ENCODE measurements around the gene SLC25A44.

Gene SLC25A44

DNA sequence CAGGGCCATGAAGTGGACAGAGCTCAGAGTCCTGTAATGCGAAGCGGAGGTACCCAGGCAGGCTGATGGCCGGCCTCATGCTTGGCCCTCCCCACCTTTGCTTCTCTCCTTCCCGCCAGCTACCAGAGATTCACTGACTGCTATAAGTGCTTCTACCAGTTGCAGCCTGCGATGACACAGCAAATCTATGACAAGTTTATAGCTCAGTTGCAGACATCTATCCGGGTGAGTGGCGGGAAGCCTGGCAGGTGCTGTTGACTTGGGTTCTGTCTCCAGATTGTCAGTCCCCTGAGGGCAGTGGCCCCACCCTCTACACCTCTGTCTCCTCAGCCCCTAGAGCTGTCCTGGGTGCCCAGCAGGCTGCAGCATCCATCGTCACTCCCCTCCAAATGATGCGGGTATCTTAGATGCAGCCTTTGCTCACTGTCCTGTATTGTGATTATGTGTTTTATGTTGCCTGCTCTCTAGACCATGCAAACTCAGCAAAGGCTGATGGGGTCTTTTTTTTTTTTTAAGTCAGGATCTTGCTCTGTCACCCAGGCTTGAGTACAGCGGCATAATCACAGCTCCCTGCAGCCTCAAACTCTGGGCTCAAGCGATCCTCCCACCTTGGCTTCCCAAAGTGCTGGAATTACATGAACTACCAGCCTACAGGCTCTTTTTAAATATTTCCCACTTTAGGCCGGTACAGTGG is 38.4 kb downstream of the SLC25A44 start:
- TF ChIP-seq, protein P1, sequence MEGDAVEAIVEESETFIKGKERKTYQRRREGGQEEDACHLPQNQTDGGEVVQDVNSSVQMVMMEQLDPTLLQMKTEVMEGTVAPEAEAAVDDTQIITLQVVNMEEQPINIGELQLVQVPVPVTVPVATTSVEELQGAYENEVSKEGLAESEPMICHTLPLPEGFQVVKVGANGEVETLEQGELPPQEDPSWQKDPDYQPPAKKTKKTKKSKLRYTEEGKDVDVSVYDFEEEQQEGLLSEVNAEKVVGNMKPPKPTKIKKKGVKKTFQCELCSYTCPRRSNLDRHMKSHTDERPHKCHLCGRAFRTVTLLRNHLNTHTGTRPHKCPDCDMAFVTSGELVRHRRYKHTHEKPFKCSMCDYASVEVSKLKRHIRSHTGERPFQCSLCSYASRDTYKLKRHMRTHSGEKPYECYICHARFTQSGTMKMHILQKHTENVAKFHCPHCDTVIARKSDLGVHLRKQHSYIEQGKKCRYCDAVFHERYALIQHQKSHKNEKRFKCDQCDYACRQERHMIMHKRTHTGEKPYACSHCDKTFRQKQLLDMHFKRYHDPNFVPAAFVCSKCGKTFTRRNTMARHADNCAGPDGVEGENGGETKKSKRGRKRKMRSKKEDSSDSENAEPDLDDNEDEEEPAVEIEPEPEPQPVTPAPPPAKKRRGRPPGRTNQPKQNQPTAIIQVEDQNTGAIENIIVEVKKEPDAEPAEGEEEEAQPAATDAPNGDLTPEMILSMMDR (IDR thresholded peaks at IDR 0.05; ENCODE audit: control extremely low read depth, extremely low read depth, low read depth, missing control alignments): no peak
- DNase-seq (ENCODE audit: extremely low spot score): no peak
- ChIA-PET POLR2A (no interaction called here), CTCF (interaction anchor here (1.3 to 3.3 kb wide), 6 partner anchors 9 to 136 kb away, joined by 3 to 9 read pairs (median 7); partner anchors contain the start of genes BGLAP and TMEM79)

DNA sequence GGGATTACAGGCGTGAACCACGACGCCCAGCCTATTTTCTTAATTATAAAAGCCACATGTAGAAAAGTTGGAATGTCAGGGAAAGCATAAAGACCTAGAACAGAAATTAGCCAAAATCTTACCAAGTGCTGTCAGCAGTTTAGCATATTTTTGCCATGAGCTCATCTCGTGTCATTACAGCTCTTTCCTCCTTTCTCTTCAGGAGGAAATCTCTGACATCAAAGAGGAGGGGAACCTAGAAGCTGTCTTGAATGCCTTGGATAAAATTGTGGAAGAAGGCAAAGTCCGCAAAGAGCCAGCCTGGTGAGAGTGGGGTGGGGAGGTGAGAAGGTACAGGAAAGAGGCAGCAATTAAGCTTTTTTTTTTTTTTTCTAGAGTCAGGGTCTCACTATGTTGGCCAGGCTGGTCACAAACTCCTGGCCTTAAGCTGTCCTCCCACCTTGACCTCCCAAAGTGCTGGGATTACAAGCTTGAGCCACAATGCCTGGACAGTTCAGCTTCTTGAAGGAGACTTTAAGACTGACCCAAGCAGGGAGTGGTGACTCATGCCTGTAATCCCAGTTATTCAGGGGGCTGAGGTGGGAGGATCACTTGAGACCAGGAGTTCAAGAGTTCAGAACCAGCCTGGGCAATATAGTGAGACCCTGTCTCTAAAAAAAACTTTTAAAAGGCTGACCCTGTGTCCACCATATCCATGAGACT is 39.7 kb downstream of the SLC25A44 start:
- TF ChIP-seq, protein P1 (IDR thresholded peaks at IDR 0.05; ENCODE audit: control extremely low read depth, extremely low read depth, low read depth, missing control alignments): no peak
- POLR2A ChIA-PET: interaction anchor here (0.6 kb wide), 3 partner anchors 9 to 47 kb away, joined by 3 to 5 read pairs (median 4); partner anchors contain the start of gene PMF1
- CTCF ChIA-PET: interaction anchor here (1.3 to 3.3 kb wide), 6 partner anchors 9 to 137 kb away, joined by 3 to 9 read pairs (median 7); partner anchors contain the start of genes BGLAP and TMEM79
- no peak for DNase-seq (ENCODE audit: extremely low spot score)

DNA sequence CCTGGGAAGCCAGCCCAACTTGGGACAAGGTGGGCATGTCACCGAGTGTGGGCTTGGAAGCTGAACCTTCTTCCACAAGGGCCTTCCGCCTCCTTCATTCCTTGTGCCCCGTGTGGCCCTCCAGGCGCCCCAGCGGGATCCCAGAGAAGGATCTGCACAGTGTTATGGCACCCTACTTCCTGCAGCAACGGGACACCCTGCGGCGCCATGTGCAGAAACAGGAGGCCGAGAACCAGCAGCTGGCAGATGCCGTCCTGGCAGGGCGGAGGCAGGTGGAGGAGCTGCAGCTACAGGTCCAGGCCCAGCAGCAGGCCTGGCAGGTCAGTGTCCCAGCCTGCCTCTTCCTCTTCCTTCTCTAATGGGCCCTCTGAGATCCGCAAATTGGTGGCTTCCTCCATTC is 42.3 kb downstream of the SLC25A44 start:
- TF ChIP-seq, protein P1 (IDR thresholded peaks at IDR 0.05; ENCODE audit: control extremely low read depth, extremely low read depth, low read depth, missing control alignments): no peak
- DNase-seq (ENCODE audit: extremely low spot score): no peak

DNA sequence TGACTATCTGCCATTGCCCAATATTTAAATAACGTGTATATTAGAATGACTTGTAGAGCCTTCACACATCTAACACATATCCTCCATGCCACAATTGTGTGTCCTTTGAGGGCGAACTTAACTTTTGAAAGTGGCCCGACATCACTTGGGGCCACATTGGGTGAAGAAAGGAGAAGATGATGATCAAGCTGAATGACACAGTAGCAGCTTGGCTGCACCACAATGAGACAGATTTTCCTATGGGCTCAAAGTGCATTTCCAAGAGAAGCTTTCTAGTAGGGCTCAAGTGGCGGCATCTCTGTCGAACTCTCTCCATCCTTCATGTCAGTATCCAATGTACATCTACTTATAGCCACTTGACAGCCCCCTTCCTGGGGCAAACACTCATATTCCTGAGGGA is 44.3 kb downstream of the SLC25A44 start:
- CTCF ChIA-PET: interaction anchor here (1.0 to 2.8 kb wide), 4 partner anchors 10 to 141 kb away, joined by 4 to 12 read pairs (median 7); no protein-coding TSS in a partner anchor

More for the DNA sequence above, 42.3 kb downstream of the SLC25A44 start:
- ChIA-PET CTCF (no interaction called here), POLR2A (no interaction called here)

DNA sequence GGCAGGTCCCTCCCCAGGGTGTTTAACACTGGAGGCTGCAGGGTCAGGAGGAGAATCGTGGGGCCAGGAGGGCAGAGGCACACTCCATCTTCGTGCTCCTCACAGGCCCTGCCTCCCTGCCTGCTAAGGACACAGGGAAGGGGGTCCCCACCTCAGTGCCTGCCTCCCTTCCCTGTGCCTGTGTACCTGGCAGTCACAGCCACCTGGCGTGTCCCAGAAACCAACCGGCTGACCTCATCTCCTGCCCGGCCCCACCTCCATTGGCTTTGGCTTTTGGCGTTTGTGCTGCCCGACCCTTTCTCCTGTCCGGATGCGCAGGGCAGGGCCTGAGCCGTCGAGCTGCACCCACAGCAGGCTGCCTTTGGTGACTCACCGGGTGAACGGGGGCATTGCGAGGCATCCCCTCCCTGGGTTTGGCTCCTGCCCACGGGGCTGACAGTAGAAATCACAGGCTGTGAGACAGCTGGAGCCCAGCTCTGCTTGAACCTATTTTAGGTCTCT is 47.5 kb downstream of the SLC25A44 start:
- CTCF ChIA-PET: interaction anchor here (1.1 to 1.8 kb wide), 4 partner anchors 8 to 19 kb away, joined by 4 to 7 read pairs (median 4); no protein-coding TSS in a partner anchor
- TF ChIP-seq, protein P1 (IDR thresholded peaks at IDR 0.05; ENCODE audit: control extremely low read depth, extremely low read depth, low read depth, missing control alignments): no peak
- POLR2A ChIA-PET: interaction anchor here (0.6 to 1.2 kb wide), 2 partner anchors 37 to 209 kb away, joined by 4 to 5 read pairs; no protein-coding TSS in a partner anchor
- DNase-seq (ENCODE audit: extremely low spot score): no peak

More for the DNA sequence above, 44.3 kb downstream of the SLC25A44 start:
- DNase-seq (ENCODE audit: extremely low spot score): no peak
- POLR2A ChIA-PET: interaction anchor here (0.6 kb wide), 1 partner anchor 13 kb away, joined by 5 read pairs; no protein-coding TSS in a partner anchor
- TF ChIP-seq, protein P1 (IDR thresholded peaks at IDR 0.05; ENCODE audit: control extremely low read depth, extremely low read depth, low read depth, missing control alignments): no peak

DNA sequence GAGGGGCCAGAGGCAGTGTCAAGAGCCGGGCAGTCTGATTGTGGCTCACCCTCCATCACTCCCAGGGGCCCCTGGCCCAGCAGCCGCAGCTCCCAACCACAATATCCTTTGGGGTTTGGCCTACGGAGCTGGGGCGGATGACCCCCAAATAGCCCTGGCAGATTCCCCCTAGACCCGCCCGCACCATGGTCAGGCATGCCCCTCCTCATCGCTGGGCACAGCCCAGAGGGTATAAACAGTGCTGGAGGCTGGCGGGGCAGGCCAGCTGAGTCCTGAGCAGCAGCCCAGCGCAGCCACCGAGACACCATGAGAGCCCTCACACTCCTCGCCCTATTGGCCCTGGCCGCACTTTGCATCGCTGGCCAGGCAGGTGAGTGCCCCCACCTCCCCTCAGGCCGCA is 48.0 kb downstream of the SLC25A44 start, which contains the start of gene BGLAP:
BGLAP (plus strand) TSS at position 259 of the 400 bp plus-strand sequence; CDS start at position 307, 48 bp downstream.
- TF ChIP-seq, protein P1 (IDR thresholded peaks at IDR 0.05; ENCODE audit: control extremely low read depth, extremely low read depth, low read depth, missing control alignments): no peak
- ChIA-PET CTCF (interaction anchor here (1.1 to 1.8 kb wide), 4 partner anchors 9 to 18 kb away, joined by 4 to 7 read pairs (median 4); no protein-coding TSS in a partner anchor), POLR2A (interaction anchor here (1.2 kb wide), 1 partner anchor 37 kb away, joined by 4 read pairs; no protein-coding TSS in a partner anchor)
- DNase-seq (ENCODE audit: extremely low spot score): no peak

Data from GM10248 (cell line).